Mammary epithelial cell (primary cell): Measurements from ENCODE around the gene PLCE1.

Source experiments
- EZH2 ChIP-seq: IDR thresholded peaks from 2 replicates; pipeline ENCODE4 v1.6.1; 2012; ENCODE audit warnings: low read length, inconsistent platforms, borderline replicate concordance
- TF ChIP-seq, protein P1 (sequence below), 2 donors: IDR thresholded peaks in 1 of 2; conservative IDR thresholded peaks in 1 of 2; 2 replicates each; pipeline ENCODE4 v1.5.1; 2011 to 2012; ENCODE audit warnings: inconsistent platforms in 2 of 2, low read length in 2 of 2, mild to moderate bottlenecking in 2 of 2, control low read depth in 1 of 2, low read depth in 1 of 2; ENCODE audit not compliant: insufficient read depth in 1 of 2; ENCODE audit errors: extremely low read depth in 1 of 2

DNA sequence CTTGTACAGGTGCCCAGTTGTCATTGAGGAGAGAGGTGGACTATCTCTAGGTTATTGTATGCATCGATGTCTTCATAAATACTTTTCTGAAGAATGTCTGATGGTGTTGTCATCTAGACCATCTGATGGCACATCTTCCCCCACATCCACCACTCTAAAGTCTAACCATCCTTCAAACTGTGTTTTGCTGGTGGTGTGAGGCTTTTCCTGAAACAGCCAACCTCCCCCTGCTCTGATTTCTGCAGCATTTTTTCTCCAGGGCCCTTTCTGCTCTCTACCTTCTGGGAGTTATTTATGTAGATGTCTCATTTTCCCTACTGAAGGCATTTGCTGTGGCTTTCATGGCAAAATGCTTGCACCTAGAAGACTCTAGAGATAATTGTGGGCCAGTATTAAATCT, 1.5 kb downstream of the PLCE1 start:
- TF ChIP-seq, protein P1, sequence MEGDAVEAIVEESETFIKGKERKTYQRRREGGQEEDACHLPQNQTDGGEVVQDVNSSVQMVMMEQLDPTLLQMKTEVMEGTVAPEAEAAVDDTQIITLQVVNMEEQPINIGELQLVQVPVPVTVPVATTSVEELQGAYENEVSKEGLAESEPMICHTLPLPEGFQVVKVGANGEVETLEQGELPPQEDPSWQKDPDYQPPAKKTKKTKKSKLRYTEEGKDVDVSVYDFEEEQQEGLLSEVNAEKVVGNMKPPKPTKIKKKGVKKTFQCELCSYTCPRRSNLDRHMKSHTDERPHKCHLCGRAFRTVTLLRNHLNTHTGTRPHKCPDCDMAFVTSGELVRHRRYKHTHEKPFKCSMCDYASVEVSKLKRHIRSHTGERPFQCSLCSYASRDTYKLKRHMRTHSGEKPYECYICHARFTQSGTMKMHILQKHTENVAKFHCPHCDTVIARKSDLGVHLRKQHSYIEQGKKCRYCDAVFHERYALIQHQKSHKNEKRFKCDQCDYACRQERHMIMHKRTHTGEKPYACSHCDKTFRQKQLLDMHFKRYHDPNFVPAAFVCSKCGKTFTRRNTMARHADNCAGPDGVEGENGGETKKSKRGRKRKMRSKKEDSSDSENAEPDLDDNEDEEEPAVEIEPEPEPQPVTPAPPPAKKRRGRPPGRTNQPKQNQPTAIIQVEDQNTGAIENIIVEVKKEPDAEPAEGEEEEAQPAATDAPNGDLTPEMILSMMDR (conservative IDR thresholded peaks at IDR 0.05 in 1 of 2, IDR thresholded peaks at IDR 0.05 in 1 of 2; ENCODE audit: extremely low read depth in 1 of 2, insufficient read depth in 1 of 2, low read depth in 1 of 2, low read length in 2 of 2), result no peak
- no peak for TF ChIP-seq EZH2
